ENCODE measurements around the gene DNAH9.

Gene DNAH9

GRCh38 chr17:11601661-11602060 lies 3.4 kb downstream of the DNAH9 start:
- DNase-seq, result no peak

GRCh38 chr17:11608396-11608795 lies 10.1 kb downstream of the DNAH9 start:
- no peak for DNase-seq

GRCh38 chr17:11610999-11611566 lies 12.8 kb downstream of the DNAH9 start:
- DNase-seq, result no peak

GRCh38 chr17:11612956-11613355 lies 14.7 kb downstream of the DNAH9 start:
- no peak for DNase-seq

- no peak for DNase-seq
Observed at GRCh38 chr17:11618861-11619566, 20.7 kb downstream of the DNAH9 start.

GRCh38 chr17:11622492-11622891 lies 24.2 kb downstream of the DNAH9 start:
- DNase-seq, result no peak

- no peak for DNase-seq
Observed at GRCh38 chr17:11624976-11625375, 26.7 kb downstream of the DNAH9 start.

GRCh38 chr17:11625878-11626277 lies 27.6 kb downstream of the DNAH9 start:
- no peak for DNase-seq

GRCh38 chr17:11627301-11627940 lies 29.2 kb downstream of the DNAH9 start:
- no peak for DNase-seq

GRCh38 chr17:11628374-11628773 lies 30.1 kb downstream of the DNAH9 start:
- DNase-seq, result no peak

- DNase-seq, result no peak
Observed at GRCh38 chr17:11628831-11629230, 30.6 kb downstream of the DNAH9 start.

GRCh38 chr17:11636771-11637170 lies 38.5 kb downstream of the DNAH9 start:
- no peak for DNase-seq

- no peak for DNase-seq
Observed at GRCh38 chr17:11637796-11638195, 39.5 kb downstream of the DNAH9 start.

GRCh38 chr17:11638700-11639265 lies 40.5 kb downstream of the DNAH9 start:
- DNase-seq, result no peak

- no peak for DNase-seq
Observed at GRCh38 chr17:11639736-11640462, 41.6 kb downstream of the DNAH9 start.

- DNase-seq, result no peak
Observed at GRCh38 chr17:11640463-11640814, 42.2 kb downstream of the DNAH9 start.

GRCh38 chr17:11641521-11642275 lies 43.4 kb downstream of the DNAH9 start:
- DNase-seq, result no peak

- no peak for DNase-seq
Observed at GRCh38 chr17:11642655-11643054, 44.4 kb downstream of the DNAH9 start.

- DNase-seq, result no peak
Observed at GRCh38 chr17:11643851-11644250, 45.6 kb downstream of the DNAH9 start.

- no peak for DNase-seq
Observed at GRCh38 chr17:11644265-11645212, 46.3 kb downstream of the DNAH9 start.

- no peak for DNase-seq
Observed at GRCh38 chr17:11645426-11645825, 47.2 kb downstream of the DNAH9 start.

Measured in activated gamma-delta T cell (primary cell).